A673 (cell line): ENCODE data around the gene DNTT. TPM values are rescaled to one million over a fixed set of nuclear protein-coding genes. Genes with fewer than 3 reads are reported as not detected.

ENCODE experiments used
- BruUV-seq: library from RNA; stranded (reverse); fragments of 400-500 nt; replicated peaks from 2 replicates; lab custom pipeline; 2021; lab: Mats Ljungman, UMichigan
- CTCF ChIA-PET: fragments of 300-600 bp; sonication (Branson Sonifier 250); formaldehyde crosslinking; loops from one replicate; lab custom pipeline; 2022; ENCODE audit warnings: antibody characterized with exemption; lab: Charles Lee
- POLR2A ChIA-PET: fragments of 300-600 bp; sonication (Branson Sonifier 250); formaldehyde crosslinking; loops from one replicate; lab custom pipeline; 2022; ENCODE audit warnings: antibody characterized with exemption; ENCODE audit not compliant: low non-redundant PET; lab: Charles Lee
- DNase-seq: peaks from one replicate; pipeline ENCODE4 v3.0.0-alpha.2; 2015; ENCODE audit warnings: low spot score
- H3K27ac ChIP-seq: fragments of 200-600 bp; sonication (generic); 2 replicates; pipeline ENCODE4 v1.5.1; 2016; ENCODE audit warnings: mixed run types, low read depth, mild to moderate bottlenecking, mixed read lengths, antibody characterized with exemption, low read length; ENCODE audit not compliant: poor library complexity, severe bottlenecking
- H3K27me3 ChIP-seq: fragments of 200-600 bp; sonication (generic); replicated peaks from 2 replicates; pipeline ENCODE4 v1.6.1; 2017; ENCODE audit warnings: mixed run types, low read depth, mild to moderate bottlenecking, mixed read lengths, antibody characterized with exemption, low read length; ENCODE audit not compliant: insufficient read depth, poor library complexity
- H3K36me3 ChIP-seq: fragments of 200-600 bp; sonication (generic); 2 replicates; pipeline ENCODE4 v1.6.1; 2016; ENCODE audit warnings: mixed run types, mild to moderate bottlenecking, mixed read lengths, antibody characterized with exemption, low read length; ENCODE audit not compliant: insufficient read depth, poor library complexity, severe bottlenecking
- H3K4me1 ChIP-seq: fragments of 200-600 bp; sonication (generic); 2 replicates; pipeline ENCODE4 v1.6.1; 2017; ENCODE audit warnings: mixed run types, mild to moderate bottlenecking, mixed read lengths, antibody characterized with exemption, low read length; ENCODE audit not compliant: insufficient read depth, poor library complexity, severe bottlenecking
- H3K4me3 ChIP-seq: fragments of 200-600 bp; sonication (generic); 2 replicates; pipeline ENCODE4 v1.5.1; 2016; ENCODE audit warnings: low read depth, mixed run types, mild to moderate bottlenecking, mixed read lengths, low read length; ENCODE audit not compliant: poor library complexity, severe bottlenecking
- H3K9me3 ChIP-seq: fragments of 200-600 bp; sonication (generic); 2 replicates; pipeline ENCODE4 v1.6.1; 2016; ENCODE audit warnings: mixed run types, low read depth, mild to moderate bottlenecking, mixed read lengths, antibody characterized with exemption, low read length; ENCODE audit not compliant: poor library complexity, severe bottlenecking
- CTCF ChIP-seq: fragments of 300-800, 200-600 bp; sonication (generic); conservative IDR thresholded peaks from 2 replicates; pipeline ENCODE4 v1.5.1; 2017; ENCODE audit warnings: low read depth, mild to moderate bottlenecking, antibody characterized with exemption, low read length, moderate library complexity, mixed read lengths
- EZH2 ChIP-seq: fragments of 200-600 bp; sonication (generic); IDR thresholded peaks from 2 replicates; pipeline ENCODE4 v1.6.1; 2017; ENCODE audit warnings: borderline replicate concordance, low read depth, mild to moderate bottlenecking, mixed read lengths, antibody characterized with exemption, low read length; ENCODE audit not compliant: poor library complexity, severe bottlenecking
- intact Hi-C: fragments of 100-400 bp; cut with micrococcal nuclease; formaldehyde crosslinking; loops from one replicate; pipeline ENCODE4 v1.10.0; 2022; ENCODE audit not compliant: unreplicated experiment
- total RNA-seq: library from RNA; stranded (reverse); gene quantifications from 2 replicates; pipeline ENCODE4 v1.2.3, GENCODE V29; 2021

DNTT gene
- total RNA-seq, 1 experiment from 2014 or later = not detected

DNA sequence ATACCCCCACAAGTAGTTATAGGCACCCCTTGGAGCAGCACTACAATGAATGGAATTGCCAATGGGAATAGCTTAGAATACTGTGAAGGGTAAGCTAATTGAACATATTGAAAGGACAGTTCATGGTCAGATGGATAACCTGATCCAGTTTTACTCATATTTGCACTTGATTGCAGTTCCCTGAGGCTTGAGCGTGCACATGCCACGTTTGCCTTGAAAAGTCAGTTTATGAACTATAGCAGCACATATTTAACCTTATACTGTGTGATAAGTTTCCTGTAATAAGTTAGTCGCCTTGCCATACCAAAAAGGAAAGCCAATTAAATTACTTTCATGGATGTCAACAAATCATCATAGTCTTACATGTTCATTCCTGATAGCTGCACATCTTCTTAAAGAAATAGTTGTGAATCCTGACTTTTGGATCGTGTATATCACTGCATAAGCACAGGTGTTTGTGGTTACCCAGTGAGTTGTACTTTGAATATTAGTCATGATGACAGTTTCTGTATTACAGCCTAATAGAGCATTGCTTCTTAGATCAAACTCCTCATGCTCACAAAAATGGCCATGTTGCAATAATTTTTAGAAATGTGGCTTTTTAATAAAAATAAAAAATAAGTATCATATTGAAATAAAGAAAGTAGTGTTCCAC, 21.6 kb downstream of the DNTT start:
- BruUV-seq = no TSS peak
- ChIA-PET POLR2A (no interaction called here), CTCF (no interaction called here)
- H3K27ac ChIP-seq = no peak overlapping the region
- H3K27me3 ChIP-seq = peaks cover 54% of the 10 kb centered on the region
- no peak for TF ChIP-seq CTCF
- TF ChIP-seq EZH2 = no peak
- intact Hi-C loops = no loop called here
- no peak for DNase-seq
- no peaks in the 10 kb centered on the region for H3K9me3 ChIP-seq
- H3K4me3 ChIP-seq = no peak overlapping the region
- no peaks in the 10 kb centered on the region for H3K4me1 ChIP-seq
- no peaks in the 10 kb centered on the region for H3K36me3 ChIP-seq

- ChIA-PET POLR2A (no interaction called here), CTCF (no interaction called here)
- Histone ChIP-seq H3K4me1 (no peaks in the 10 kb centered on the region), H3K27me3 (peaks cover 56% of the 10 kb centered on the region), H3K27ac (no peak overlapping the region), H3K36me3 (no peaks in the 10 kb centered on the region), H3K9me3 (no peaks in the 10 kb centered on the region), H3K4me3 (no peak overlapping the region)
- no peak for TF ChIP-seq CTCF
- TF ChIP-seq EZH2 = no peak
- DNase-seq = no peak
- intact Hi-C loops = no loop called here
- no TSS peak for BruUV-seq
Measured at GRCh38 chr10:96327462-96327861, 23.2 kb downstream of the DNTT start.

DNA sequence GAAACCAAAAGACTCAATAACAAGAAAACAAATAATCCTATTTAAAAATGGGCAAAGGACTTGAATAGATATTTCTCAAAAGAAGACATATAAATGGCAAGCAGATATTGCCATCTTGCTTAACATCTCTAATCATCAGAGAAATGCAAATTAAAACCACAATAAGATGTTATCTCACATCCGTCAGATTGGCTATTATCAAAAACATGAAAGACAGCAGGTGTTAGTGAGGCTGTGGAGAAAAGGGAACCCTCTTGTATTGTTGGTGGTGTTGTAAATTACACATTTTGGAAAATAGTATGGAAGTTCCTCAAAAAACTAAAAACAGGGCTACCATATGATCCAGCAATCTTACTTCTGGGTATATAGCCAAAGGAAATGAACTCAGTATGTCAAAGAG, 28.9 kb downstream of the DNTT start:
- no TSS peak for BruUV-seq
- no peaks in the 10 kb centered on the region for H3K4me1 ChIP-seq
- no peaks in the 10 kb centered on the region for H3K9me3 ChIP-seq
- ChIA-PET CTCF (no interaction called here), POLR2A (no interaction called here)
- H3K36me3 ChIP-seq = no peaks in the 10 kb centered on the region
- no peak overlapping the region for H3K27ac ChIP-seq
- H3K4me3 ChIP-seq = no peak overlapping the region
- intact Hi-C loops = no loop called here
- TF ChIP-seq CTCF = no peak
- DNase-seq = no peak
- peaks cover 20% of the 10 kb centered on the region for H3K27me3 ChIP-seq
